ENCODE data around the gene STPG4.
A peak's percentile ranks its signal among the peaks of the same experiment; 100 is the strongest.

STPG4 gene

DNA sequence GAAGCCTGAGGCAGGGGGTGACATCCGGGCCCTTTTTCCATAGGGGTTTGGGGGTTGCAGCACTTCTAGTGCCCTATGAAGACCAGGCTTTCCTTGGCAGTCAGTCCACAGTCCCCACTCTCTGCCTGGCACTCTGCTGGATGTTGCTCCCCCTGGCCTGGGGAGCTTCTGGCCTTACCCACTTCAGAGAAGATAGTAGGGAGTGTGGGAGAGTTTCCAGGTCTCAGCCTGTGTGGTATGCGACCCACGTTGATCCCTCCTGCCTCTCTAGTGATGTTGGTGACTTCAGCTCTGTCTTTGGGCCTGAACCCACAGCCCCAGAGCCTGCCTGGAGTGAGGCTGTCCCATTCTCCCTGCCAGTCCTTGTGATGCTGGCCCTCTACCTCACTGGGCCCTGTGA is 105.6 kb downstream of the STPG4 start:
- DNase-seq = no peak

DNA sequence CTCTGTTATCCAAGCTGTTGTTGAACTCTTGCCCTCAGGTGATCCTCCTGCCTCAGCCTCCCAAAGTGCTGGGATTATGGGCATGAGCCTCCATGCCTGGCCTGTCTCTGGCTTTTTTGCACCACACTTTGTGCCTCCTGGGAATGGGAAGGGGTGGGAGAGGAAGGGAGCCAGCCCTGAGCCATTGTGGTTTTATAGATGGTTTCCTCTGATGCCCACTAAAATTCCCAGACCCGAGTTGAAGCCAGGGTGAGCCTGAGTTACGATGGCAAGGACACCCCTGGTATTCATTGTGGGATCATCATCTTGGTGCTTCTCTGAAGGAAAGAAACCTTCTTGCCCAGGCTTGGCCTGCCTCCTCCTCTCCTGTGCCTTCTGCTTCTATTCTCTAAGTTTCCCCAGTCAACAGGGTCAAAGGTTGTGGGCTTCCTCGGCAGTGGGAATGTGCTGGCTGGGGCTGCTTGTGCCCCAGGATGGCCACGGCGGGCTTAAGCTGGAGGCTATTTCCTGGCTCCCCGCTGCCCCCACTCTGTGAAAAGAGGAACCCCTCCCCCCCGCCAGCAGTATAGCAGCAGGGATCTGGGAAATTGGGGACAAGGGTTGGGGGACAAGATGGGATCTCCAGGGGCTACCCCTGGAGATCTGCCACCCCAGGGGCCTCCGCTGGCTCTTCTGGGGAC is 106.2 kb downstream of the STPG4 start:
- no peak for DNase-seq

DNA sequence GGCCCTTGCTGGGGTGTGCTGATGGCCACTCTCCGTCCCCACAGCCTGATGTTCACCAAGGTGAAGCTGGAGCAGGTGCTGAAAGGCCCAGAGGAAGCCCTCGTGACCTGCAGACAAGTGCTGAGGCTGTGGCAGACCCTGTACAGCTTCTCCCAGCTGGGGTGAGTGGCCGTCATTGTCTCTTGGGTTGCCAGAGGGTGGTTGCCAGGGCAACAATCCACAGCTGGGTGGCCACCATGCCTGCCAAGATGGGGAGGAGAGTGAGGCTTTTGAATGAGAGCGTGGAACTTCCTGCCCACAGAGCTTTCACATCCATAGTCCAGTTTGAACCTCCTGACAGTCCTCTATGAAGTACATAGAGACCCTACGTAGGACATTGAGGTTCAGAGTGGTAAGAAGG is 108.8 kb downstream of the STPG4 start:
- no peak for DNase-seq

DNA sequence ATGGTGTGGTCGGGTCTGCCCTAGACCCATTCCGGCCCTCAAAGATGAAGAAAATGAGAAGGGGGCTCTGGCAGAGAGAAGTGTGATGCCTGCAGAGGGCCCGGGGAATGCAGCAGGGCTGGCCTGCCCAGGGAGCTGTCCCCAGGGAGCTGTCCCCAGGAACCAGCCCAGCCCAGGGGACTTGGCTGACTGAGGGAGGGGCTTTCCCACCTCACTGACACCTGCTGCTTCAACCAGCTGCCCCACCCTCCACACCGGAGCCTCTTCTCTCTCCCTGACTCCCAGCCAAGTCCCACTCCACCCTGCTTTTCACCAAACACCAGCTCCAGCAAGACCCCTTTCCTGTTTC is 111.2 kb downstream of the STPG4 start:
- DNase-seq = no peak

DNA sequence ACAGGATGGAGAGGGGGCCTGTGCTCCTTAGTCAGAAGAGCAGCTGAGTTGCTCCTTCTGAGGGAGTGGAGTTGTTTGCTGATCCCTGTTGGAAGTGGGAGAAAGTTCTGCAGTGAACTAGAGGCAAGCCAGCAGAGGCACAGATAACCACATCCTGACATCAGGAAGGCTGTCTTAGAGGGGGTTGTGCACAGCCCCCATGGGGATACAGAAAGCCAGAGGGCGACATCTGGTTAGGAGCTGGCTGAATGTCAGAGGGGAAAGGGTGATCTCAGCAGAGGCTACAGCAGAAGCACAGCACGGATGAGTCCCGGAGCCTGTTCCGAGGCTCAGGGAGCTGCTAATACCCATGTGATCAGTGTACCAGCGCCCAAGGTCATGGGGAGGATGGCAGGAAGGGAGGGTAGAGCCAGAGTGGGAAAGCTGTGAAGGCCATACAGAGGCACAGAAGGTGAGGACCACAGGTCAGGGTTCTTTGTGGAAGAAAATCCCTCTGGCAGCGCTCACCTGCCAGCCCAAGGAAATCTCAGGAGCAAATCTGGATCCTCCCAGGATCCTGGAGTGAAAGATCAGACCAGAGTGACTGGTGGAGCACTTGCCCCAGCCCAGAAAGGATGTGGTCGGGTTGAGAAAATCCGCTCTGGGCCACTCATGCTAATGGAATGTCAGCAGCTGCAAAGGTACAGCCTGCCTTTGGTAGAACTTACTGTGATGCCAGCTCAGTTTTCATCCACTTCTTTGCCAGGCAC is 111.8 kb downstream of the STPG4 start:
- no peak for DNase-seq

DNA sequence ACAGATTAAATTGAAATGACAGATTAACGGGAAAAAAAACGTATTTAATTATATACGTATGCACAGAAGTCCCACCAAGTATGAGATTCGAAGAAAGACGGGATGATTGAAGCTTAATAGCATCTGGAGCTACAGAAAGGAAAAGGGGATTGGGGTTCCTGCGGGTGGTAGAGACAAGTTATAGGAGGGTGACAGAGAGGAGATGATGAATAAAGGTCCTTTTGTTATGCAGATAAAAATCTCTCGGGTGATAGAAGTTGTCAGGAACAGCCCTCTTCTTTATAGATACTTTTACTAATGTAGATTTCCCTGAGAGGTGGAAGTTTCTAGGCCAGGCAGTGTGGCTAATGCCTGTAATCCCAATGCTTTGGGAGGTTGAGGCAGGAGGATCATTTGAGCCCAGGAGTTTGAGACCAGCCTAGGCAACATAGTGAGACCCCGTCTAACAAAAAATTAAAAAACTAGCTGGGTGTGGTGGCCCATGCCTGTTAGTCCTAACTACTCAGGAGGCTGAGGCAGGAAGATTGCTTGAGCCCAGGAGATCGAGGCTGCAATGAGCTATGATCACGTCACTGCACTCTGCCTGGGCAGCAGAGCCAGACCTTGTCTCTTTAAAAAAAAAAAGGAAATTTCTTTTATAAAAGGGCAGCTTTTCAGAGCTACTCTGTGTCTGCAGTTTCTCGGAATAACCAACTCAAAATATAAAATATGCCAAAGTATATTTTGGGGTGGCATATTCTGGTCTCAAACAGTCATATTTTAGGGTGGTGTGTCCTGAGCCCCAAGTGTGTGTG is 113.0 kb downstream of the STPG4 start:
- no peak for DNase-seq

DNA sequence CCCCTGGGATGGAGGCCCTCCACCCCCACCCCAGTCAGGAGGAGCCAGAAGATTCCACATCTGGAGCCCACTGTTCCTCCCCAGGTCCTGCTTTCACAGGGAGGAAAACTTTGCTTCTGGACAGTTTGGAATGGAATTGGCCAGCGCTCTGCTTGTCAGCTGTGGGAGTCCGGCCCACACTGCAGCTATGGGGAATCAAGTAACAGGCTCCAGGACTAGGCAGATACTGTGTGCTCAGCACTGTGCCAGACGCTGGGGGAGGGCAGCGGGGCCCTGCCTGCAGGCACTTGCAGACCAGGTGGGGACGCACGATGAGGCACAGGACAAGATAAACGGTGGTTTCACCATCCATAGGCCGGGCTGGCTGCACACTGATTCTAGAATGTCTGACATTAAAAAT is 114.0 kb downstream of the STPG4 start:
- no peak for DNase-seq

DNA sequence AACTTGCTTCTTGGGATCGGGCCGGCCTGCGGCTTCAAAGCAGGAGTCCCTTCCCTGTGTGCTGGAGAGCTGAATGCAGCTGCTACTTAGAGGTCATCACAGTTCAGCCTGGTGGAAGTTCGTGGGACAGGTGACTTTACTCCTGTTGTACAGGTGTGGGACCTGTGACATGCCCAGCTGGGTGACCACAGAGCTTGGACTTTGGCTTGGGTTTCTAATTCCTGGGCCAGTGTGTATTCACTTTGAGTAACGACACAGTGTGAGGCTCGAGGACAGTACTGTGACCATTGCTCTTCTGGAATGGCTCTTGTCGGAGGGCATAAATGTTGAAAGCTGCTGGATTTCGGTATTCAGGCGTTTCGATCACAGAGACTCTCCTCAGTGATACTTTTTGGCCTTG is 114.5 kb downstream of the STPG4 start:
- no peak for DNase-seq

DNA sequence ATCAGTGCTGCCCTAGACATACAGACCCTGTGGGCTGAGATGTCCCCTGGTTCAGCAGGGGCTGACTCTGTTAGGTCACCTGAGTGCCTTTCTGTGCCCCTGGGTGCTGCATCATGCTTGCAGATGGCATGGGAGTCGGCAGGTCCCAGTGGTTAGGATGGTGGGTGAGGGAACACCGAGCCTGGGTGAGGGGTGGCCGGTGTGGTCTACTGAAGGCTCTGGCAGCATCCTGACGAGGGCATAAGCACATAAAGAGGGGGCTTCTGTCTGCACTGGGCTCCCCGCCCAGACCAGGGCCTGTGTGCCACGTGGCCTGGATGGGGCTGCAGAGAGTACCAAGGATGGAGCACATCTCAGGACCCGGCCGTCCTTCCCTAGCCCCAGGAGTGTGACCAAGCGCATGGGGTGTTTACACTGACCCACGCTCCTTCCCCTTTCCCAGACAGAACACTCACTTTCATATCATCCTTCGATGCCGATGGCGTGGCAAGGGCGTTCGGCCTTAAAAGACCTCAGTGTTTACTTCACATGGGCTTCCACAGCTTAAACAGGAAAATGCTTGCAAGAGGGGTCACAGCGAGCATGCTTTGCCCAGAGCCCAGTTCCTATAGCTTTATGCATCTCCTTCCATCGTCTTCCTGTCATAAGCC is 115.1 kb downstream of the STPG4 start:
- no peak for DNase-seq

DNA sequence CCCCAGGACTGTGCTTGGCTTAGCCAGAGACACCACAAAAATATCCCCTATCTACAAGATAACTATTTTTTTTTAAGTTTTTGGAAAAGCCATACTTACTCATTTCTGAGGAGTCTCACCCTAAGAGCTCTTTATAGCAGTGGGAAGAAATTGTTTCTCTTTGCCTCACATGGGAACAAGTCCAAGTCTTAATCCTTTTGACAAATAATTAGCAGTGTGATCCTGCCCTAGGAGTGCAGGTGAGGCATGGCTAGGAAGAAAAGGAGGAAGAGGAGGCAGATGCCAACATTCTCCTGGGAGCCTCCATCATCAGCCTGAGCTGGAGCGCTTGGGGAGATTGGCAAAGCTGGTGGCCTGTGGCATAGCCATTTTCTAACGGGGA is 115.6 kb downstream of the STPG4 start:
- DNase-seq = no peak

DNA sequence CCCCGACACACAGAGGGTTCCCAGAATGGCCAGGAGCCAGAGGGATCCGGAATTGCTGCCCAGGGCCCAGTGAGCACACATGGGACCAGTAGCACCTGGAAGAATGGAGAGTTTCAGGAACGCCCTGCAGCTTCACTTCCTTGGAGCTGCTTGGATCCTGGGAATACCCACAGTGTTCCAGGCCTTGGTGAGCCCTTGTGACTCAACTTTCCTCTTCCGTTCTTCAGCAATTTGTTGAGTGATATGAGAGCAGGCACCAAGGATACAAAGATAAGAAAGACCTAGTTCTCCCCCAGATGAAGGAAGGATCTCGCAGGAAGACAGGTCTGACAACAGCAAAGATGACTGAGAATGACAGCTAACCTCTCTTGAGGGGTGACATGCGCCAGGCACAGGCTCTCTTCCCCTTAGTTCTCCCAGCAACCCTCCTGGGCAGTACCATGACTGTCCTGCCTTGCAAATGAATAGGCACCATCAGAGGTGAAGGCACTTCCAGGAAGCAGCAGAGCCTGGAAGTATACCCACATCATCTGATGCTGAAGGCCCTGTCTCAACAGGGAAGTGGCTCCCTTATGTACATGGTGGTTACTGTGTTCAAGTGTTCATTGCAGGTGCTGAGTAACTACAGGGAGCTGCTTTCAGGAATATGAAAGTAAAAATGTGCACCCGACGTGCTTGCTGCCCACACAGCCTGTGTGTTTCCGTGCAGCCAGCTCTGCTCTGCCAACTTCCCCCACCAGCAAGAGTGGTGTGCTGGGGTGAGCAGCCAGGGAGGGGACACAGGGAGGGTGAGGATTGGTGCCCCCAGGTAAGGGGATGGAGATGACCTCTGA is 116.2 kb downstream of the STPG4 start:
- peak; percentile 9 to 19 for DNase-seq

DNA sequence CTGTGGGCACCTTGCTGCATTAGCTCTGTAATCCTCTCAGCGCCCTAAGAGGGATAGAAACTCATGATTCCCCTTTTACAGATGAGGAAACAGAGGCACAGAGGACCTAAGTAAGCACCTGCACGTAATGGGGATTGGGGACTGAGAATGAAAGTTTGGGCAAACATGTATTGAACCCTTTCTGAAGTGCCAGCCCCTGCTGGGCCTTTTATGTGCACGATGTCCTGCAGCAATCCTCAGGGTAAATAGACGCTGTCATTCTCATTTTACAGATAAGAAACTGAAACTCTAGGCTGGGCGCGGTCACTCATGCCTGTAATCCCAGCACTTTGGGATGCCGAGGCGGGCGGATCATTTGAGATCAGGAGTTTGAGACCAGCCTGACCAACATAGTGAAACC is 117.4 kb downstream of the STPG4 start:
- no peak for DNase-seq

Data from stimulated activated CD4-positive, alpha-beta T cell treated with anti-CD3 and anti-CD28 coated beads, Interleukin-4, amount 100 ng/mL, for 4 hours (primary cell).